RCC 7860 (cell line): Measurements from ENCODE around the gene ZNF222.
A peak's percentile ranks its signal among the peaks of the same experiment; 100 is the strongest.

Source experiments
- DNase-seq: peaks from one replicate; pipeline ENCODE4 v3.0.0-alpha.2; 2015; ENCODE audit warnings: low spot score
- FAIRE-seq: peaks from 2 replicates; lab custom pipeline; 2012; peaks lifted over from hg19 to GRCh38; lab: Jason Lieb, UNC

The ZNF222 gene

DNA sequence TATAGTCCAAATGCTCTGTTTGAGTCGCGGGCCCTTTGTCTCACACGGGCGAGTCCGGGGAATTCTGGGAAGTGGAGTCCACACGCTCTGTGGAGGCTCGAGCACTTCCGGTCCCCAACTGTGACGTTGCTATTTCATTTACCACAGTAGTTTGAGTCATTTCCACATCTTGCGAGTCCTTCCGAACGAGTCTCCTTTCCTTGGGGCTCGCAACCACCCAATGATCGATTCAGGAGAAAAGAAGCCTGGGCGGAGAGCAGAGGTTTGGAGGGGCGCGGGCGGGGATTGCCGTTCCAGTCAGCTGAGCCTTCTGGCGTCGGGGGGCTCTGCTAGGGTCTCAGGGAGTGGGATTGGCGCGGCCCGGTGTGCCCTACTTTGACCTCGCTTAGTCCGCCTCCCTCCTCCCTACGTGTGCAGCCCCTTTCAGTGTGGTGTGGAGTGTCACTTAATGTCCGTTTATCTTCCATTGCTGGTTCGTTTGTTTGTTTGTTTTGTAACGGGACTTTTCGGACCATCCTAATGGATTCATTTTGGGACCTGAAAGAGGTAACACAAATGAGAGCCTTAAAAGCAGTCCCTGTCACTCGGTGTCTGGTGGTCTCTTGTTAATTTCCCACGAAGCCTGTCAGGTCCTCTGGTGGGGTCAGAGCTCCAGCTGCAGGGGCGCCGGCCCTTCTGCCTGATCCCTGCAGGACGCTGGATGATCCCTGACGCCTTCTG is at the start of gene ZNF222:
Gene ZNF222 (plus strand): TSS at position 163 of the 720 bp plus-strand sequence. CDS start 58 bp downstream, at position 221.
- DNase-seq (peak; percentile 65), FAIRE-seq (peak; percentile 72)

DNA sequence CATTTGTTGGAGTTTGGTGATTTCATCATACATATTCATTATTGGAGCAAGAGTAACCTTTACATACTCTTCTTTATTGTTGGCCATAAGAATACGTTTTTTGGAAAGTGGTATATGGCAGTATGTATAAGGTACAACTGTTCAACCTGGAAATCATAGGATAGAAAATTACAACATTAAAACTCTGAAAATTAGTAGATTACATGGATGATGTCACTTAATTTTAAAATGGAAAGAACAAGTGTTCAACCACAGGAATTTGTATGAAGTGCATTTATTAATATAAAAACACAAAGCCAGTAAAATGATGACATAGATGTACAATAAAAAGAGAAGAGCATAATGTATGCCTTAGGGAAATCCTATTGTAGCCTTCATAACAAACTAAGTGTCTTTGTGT is 48.4 kb upstream of the ZNF222 start:
- DNase-seq (no peak), FAIRE-seq (no peak)

DNA sequence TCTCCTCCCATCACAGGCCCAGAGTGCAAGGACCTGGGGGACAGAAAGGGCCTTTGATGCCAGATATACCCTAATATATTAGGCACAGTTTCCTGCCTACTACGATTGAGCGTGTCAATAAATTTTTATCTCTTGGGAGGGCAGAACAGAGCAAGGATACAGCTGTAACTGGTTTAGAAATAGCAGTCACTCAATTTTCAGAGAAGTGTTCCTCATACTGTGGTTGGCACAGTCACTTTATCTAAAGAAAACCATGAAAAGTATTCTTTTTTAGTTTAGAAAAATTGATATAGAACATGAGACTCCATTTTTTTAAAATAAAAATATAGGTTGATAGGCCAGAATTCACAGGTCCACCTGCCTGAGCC is 41.7 kb upstream of the ZNF222 start:
- DNase-seq = no peak
- FAIRE-seq = no peak

DNA sequence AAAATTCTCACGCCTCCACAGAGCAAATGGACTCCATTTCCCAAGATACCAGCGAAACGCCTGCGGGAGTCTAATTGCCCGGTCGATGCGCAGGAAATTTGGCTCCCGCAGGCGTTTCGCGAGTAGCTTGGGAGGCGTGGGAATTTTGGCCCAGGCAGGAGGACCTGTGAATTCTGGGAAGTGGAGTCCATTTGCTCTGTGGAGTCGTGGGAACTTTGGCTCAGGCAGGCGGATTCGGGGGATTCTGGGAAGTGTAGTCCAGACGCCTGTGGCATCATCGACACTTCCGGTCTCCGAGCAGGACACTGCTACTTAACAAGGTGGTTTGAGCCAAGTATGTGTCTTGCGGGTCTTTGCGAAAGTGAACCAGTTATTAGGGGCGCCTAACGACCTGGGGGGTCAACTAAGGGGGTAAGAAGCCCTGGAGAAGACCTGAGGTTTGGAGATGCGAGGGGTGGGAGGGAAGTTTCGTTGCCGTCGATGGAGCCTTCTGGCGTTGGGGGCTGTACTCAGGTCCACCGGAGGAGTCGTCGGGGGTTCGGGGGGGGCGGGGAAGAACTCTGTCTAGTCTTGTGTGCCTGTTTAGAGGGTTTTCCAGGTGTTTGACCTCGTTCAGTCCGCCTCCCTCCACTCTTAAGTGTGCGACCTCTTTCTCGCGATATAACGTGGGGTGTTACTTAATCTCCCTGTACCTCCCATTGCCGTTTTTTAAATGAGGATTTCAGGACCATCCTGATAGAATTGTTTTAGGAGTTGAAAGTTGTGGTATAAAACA is 41.1 kb upstream of the ZNF222 start, which contains the start of gene ZNF155:
Gene ZNF155 (plus strand): TSS at position 277 of the 775 bp plus-strand sequence. CDS start 4,356 bp downstream, outside the sequence.
- FAIRE-seq (peak; percentile 86), DNase-seq (peak; percentile 89)

DNA sequence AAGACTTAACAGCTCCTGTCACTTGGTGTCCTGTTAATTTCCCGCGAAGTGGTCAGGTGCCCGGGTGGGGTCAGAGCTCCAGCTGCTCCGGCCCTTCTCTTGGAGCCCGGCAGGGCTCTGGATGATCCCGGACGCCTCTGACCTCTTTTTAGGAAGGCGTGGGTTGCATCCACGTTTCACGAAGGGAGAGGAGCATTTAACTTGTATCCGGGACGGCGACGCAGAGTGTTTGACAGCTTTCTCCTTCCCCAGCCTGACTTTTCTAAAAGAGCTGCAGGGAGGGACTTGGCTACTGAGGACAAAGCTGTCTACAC is 40.5 kb upstream of the ZNF222 start:
- no peak for FAIRE-seq
- no peak for DNase-seq

DNA sequence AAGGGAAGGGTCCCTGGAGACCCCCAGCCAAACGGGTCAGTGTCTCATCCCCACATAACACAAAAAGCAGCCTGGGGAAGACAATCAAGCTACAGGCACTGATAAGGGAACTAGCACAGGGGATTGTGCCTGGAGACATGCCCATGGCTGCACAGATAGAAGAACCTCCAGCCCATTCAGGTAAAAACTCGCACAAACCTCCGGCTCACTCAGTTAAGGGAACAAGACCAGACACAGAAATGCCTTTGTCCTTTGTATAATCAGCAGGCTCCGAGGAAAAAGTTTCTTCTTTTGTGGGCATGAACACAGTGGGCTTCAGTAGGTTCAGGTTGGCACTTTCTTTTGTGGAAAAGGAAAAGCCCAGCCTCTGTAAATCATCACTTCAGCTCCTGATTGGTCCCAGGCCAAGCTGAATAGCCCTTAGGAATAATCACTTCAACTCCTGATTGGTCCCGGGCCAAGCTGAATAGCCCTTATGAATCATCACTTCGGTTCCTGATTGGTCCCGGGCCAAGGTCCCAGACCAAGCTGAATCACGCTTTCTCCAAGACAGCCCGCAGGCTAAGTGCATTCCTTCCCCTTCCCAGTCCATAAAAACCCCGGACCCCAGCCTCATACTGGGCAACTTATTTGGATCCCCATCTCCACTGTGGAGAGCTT is 27.4 kb upstream of the ZNF222 start:
- no peak for DNase-seq
- no peak for FAIRE-seq

DNA sequence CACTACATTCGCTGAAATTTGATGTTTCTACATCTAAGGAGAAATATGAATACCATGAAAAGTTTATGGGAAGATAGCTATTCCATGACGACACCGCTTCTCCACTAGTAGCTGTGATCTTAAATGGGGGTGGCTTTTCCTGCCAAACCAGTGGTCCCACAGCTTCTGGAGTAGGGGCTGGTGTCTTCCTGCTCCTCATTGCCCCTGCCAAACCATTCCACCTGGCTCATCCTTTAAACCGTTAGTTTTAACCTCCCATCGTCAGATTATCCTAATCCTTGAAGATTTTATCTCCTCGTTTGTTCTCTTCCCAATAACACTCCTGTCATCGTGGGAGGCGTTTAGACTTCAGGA is 23.0 kb upstream of the ZNF222 start:
- DNase-seq = no peak
- no peak for FAIRE-seq

DNA sequence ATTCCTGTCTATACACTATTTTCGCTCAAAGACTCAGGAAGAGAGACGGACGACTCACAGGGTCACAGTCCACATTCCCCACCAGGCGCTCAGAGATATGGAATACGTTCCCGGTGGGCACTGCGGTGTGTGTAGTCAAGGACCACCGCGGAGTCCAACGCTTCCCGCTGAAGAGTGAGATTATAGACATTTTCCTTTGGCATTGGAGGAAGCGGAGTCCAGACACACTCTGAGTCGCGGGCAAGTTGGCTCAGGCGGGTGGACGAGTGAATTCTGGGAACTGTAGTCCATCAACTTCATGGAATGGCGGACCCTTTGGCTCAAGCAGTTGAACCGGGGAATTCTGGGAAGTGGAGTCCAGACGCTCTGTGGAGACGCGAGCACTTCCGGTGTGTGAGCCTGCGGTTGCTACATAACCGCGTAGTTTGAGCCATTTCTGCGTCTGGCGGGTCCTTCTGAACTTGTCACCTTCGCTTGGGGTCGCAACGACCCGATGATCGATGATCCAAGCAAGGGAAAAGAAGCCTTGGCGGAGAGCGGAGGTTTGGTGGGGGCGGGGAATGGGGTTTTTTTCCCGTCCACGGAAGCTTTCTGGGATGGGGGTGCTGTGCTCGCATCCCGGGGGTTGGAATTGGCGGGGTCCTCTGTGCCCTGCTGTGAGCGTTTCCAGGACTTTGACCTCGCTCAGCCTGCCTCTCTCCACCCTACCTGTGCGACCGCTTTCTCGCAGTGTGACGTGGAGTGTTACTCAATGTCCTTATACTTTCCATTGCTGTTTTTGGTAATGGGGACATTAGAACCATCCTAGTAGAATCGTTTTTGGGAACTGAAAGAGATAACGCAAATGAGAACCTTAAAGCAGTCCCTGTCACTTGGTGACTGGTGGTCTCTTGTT is 22.4 kb upstream of the ZNF222 start, which contains the start of gene ZNF230:
Gene ZNF230 (plus strand): TSS at position 392 of the 895 bp plus-strand sequence. CDS start 4,122 bp downstream, outside the sequence.
- DNase-seq (peak; percentile 82), FAIRE-seq (peak; percentile 86)

DNA sequence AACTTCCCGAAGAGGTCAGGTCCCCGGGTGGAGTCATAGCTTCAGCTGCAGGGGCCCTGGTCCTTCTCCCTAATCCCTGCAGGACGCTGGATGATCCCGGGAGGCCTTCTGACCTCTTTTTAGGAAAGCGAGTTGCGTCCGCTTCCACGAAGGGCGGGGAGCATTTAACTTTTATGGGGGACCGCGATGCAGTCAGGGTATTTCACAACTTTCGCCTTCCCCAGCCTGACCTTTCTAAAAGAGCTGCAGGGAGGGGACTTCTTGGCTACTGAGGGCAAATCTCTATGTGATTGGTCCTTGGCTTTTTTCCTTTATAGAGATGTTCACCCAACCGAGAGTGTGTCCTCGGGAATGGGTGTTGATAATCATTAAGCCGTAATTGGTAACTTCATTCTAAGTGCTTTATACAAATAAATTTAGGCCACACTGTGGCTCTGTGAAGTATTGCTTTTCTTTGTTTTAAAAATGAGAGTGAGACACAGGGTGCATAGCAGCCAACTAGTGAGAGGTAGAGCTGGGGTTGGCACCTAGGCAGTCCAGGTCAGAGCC is 21.6 kb upstream of the ZNF222 start:
- FAIRE-seq (no peak), DNase-seq (peak; percentile 6)

DNA sequence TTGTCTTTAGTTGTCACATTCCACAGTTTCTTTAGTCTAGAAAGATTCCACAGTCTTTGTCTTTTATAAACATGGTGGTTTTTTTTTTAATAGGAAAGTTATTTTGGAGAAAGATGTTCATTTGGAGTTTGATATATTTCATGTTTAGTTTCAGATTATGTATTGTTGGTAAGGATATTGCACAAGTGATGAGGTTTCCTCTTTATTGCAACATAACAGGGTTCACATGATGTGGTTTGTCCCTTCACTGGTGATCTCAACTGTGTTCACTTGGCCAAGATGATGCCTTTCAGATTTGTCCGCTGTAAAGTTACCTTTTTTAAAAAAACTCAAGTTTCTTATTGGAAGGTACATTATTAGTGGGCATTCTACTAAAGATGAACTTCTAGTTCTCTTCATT is 19.2 kb upstream of the ZNF222 start:
- FAIRE-seq (no peak), DNase-seq (no peak)

DNA sequence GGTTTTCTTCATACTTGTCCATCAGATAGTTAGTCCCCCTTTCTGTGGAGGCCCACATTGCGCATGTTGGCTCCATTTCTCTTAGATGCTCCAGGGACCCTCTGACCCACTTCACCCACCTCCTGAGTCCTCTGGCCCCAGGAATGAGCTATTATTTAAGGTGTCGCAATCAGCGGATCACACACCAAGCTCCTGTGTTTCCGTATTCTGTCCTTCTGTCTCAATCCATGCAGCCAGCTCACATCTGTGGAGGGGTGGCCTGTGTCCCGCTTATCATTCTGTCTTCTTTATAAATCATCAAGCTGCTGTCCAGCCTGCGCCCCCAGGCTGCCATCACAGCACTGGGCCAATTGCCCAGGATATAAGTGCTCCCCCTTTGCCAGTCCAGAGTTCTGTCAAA is 17.7 kb upstream of the ZNF222 start:
- FAIRE-seq = no peak

DNA sequence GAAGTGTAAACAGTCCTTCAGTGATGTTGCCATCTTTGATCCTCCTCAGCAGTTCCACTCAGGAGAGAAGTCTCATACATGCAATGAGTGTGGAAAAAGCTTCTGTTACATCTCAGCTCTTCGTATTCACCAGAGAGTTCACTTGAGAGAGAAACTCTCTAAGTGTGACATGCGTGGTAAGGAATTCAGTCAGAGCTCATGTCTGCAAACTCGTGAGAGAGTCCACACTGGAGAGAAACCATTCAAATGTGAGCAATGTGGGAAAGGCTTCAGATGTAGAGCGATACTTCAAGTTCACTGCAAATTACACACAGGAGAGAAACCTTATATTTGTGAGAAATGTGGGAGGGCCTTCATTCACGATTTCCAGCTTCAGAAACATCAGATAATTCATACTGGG is 14.7 kb upstream of the ZNF222 start:
- DNase-seq = no peak
- no peak for FAIRE-seq

More for the DNA sequence above, 17.7 kb upstream of the ZNF222 start:
- DNase-seq = no peak

DNA sequence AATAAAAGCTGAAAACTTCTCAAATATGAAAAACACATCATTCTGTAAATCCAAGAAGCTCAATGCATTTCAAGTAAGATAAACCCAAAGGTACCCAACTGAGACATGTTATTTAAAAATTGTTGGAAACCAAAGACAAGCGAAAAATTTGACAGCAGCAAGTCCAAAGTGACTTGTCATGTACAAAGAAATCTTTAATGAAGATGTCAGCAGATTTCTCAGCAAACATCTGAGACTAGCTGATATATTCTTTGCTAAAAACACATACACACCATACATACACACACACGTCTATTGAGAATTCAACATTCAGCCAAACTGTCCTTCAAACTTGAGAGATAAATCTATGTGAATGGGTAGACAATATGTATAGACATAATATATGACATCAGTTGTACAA is 5.7 kb upstream of the ZNF222 start:
- FAIRE-seq (no peak), DNase-seq (no peak)

DNA sequence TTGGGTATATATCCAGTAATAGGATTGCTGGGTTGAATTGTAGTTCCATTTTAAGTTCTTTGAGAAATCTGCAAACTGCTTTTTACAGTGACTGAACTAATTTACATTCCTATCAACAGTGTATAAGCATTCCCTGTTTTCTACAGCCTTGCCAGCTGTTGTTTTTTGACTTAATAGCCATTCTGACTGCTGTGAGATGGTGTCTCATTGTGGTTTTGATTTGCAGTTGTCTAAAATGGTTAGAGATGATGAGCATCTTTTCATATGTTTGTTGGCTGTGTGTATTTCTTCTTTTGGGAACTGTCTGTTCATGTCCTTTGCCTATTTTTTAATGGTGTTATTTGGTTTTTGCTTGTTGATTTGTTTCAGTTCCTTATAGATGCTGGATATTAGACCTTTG is 4.0 kb upstream of the ZNF222 start:
- FAIRE-seq = no peak
- no peak for DNase-seq

DNA sequence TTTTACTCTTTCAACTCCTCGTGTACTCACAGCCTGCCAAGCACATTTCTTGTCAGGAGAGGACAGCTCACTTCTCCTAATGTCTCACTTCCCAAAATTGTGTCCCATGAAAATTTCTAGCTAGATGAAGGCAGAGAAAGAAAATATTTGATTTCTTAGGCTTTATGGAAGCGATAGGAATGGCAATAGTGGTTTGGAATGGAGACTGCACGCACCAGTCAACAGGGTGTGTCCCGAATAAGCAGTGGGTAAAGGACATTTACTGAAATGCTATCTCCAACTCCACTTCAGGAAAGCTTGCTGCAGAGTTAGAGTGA is 321 bp upstream of the ZNF222 start:
- FAIRE-seq = no peak
- no peak for DNase-seq

DNA sequence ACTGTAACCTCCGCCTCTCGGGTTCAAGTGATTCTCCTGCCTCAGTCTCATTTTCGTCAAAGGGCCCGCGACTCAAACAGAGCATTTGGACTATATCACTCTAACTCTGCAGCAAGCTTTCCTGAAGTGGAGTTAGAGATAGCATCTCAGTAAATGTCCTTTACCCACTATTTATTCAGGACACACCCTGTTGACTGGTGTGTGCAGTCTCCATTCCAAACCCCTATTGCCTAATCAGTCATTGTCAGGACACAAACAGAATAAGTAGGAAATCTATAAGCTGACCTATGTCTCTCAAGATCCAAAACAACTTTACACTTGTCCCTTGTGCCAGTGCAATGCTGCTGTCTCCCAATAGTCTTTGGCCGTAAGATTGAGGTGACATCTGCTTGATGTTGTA is 1.4 kb downstream of the ZNF222 start:
- DNase-seq (no peak), FAIRE-seq (no peak)

DNA sequence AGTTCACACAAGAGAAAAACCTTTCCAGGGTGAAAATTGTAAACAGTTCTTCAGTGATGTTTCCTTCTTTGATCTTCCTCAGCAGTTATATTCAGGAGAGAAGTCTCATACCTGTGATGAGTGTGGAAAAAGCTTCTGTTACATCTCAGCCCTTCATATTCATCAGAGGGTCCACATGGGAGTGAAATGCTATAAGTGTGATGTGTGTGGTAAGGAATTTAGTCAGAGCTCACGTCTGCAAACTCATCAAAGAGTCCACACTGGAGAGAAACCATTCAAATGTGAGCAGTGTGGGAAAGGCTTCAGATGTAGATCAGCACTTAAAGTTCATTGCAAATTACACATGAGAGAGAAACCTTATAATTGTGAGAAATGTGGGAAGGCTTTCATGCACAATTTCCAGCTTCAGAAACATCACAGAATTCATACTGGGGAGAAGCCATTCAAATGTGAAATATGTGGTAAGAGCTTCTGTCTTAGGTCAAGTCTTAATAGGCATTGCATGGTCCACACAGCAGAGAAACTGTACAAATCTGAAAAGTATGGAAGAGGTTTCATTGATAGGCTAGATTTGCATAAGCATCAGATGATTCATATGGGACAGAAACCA is 6.9 kb downstream of the ZNF222 start:
- no peak for DNase-seq
- FAIRE-seq = no peak

DNA sequence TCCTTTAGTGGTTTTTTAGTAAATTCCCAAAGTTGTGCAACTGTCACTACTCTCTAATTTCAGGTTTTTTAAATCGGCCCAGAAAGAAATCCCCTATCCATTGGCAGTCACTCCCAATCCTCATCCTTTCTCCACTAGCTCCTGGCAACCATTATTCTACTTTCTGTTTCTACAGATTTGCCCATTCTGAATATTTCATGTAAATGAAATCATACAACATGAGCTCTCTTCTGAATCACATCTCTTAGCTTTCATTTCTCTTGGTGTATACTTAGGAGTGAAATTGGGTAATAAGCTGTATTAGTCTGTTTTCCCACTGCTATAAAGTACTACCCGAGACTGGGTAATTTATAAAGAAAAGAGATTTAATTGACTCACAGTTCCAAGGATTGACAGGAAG is 17.0 kb downstream of the ZNF222 start:
- no peak for FAIRE-seq
- no peak for DNase-seq

DNA sequence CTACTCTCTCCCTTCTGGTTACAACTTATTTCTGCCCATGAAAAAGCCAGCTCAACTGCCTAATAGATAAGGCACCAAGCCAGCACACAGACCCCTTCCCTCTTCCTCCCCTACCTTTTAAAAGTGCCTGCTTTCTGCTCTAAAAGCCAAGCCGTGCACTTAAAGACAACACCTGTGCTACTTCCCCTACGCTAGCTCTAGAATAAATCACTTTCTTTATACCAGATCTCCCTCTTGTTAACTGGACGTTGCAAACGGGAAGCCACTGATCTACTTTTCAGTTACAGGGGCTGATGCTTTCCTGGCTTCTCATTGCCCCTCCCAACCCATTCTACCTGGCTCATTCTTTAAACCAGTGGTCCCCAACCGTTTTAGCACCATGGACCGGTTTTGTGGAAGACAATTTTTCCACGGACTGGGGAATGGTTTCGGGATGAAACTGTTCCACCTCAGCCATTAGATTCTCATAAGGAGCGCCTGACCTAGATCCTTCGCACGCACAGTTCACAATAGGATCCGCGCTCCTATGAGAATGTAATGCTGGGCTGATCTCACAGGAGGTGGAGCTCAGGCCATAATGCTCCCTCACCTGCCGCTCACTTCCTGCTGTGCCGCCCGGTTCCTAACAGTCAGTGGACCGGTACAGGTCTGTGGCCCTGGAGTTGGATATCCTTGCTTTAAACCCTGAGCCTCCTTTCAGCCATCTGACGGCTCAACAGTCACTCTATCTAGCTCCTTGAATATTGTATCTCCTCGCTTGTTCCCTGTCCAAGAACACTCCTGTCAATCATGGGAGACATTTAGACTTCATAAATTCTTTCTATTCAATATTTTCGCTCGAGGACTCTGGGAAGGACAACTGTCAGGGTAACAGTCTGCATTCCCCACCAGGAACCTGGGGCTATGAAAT is 25.8 kb downstream of the ZNF222 start:
- FAIRE-seq (no peak), DNase-seq (no peak)
